ENCODE measurements around the gene CBX1.

DNA sequence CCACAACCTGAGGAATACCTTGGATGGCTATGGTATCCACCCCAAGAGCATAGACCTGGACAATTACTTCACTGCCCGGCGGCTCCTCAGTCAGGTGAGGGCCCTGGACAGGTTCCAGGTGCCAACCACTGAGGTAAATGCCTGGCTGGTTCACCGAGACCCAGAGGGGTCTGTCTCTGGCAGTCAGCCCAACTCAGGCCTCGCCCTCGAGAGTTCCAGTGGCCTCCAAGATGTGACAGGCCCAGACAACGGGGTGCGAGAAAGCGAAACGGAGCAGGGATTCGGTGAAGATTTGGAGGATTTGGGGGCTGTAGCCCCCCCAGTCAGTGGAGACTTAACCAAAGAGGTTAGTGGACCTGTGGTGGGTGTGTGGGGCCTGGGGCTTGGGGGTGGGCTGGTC lies 50.0 kb downstream of the CBX1 start:
- TF ChIP-seq, protein P1, sequence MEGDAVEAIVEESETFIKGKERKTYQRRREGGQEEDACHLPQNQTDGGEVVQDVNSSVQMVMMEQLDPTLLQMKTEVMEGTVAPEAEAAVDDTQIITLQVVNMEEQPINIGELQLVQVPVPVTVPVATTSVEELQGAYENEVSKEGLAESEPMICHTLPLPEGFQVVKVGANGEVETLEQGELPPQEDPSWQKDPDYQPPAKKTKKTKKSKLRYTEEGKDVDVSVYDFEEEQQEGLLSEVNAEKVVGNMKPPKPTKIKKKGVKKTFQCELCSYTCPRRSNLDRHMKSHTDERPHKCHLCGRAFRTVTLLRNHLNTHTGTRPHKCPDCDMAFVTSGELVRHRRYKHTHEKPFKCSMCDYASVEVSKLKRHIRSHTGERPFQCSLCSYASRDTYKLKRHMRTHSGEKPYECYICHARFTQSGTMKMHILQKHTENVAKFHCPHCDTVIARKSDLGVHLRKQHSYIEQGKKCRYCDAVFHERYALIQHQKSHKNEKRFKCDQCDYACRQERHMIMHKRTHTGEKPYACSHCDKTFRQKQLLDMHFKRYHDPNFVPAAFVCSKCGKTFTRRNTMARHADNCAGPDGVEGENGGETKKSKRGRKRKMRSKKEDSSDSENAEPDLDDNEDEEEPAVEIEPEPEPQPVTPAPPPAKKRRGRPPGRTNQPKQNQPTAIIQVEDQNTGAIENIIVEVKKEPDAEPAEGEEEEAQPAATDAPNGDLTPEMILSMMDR (conservative IDR thresholded peaks at IDR 0.05; ENCODE audit: low read depth in 2 of 2): no peak
- TF ChIP-seq POLR2AphosphoS5 (IDR thresholded peaks at IDR 0.05; ENCODE audit: low read depth) (no peak), EZH2phosphoT487 (IDR thresholded peaks at IDR 0.05; ENCODE audit: unreplicated experiment) (no peak), EZH2 (IDR thresholded peaks at IDR 0.05; ENCODE audit: low read depth, unreplicated experiment) (no peak)
- TF ChIP-seq, protein P2, sequence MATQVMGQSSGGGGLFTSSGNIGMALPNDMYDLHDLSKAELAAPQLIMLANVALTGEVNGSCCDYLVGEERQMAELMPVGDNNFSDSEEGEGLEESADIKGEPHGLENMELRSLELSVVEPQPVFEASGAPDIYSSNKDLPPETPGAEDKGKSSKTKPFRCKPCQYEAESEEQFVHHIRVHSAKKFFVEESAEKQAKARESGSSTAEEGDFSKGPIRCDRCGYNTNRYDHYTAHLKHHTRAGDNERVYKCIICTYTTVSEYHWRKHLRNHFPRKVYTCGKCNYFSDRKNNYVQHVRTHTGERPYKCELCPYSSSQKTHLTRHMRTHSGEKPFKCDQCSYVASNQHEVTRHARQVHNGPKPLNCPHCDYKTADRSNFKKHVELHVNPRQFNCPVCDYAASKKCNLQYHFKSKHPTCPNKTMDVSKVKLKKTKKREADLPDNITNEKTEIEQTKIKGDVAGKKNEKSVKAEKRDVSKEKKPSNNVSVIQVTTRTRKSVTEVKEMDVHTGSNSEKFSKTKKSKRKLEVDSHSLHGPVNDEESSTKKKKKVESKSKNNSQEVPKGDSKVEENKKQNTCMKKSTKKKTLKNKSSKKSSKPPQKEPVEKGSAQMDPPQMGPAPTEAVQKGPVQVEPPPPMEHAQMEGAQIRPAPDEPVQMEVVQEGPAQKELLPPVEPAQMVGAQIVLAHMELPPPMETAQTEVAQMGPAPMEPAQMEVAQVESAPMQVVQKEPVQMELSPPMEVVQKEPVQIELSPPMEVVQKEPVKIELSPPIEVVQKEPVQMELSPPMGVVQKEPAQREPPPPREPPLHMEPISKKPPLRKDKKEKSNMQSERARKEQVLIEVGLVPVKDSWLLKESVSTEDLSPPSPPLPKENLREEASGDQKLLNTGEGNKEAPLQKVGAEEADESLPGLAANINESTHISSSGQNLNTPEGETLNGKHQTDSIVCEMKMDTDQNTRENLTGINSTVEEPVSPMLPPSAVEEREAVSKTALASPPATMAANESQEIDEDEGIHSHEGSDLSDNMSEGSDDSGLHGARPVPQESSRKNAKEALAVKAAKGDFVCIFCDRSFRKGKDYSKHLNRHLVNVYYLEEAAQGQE (IDR thresholded peaks at IDR 0.05; ENCODE audit: unreplicated experiment): no peak

All from GM23338 (cell line).